GM20000 (cell line): Measurements from ENCODE around the gene LONRF3.
"Not testable (repeated sequence)": the region's sequence is repeated elsewhere in the genome, so short reads cannot be mapped to it uniquely, and the experiment has no call there.

ENCODE experiments used
- DNase-seq: peaks from one replicate; pipeline ENCODE4 v3.0.0; 2012; ENCODE audit warnings: low spot score
- CTCF ChIP-seq: IDR thresholded peaks from 2 replicates; pipeline ENCODE4 v1.5.1; 2012; ENCODE audit warnings: mild to moderate bottlenecking, control low read depth; ENCODE audit errors: extremely low read depth, missing control alignments

LONRF3 gene

GRCh38 chrX:118988911-118989310, 14.5 kb downstream of the LONRF3 start:
- no peak for TF ChIP-seq CTCF

GRCh38 chrX:118989886-118990285, 15.5 kb downstream of the LONRF3 start:
- DNase-seq: no peak
- TF ChIP-seq CTCF: no peak

More at GRCh38 chrX:118988911-118989310, 14.5 kb downstream of the LONRF3 start:
- DNase-seq: no peak

- no peak for TF ChIP-seq CTCF
- DNase-seq: no peak
These were observed 16.3 kb downstream of the LONRF3 start for GRCh38 chrX:118990512-118991227.

- DNase-seq: not testable (repeated sequence)
These were observed 18.2 kb downstream of the LONRF3 start for GRCh38 chrX:118992441-118993121.

GRCh38 chrX:119003462-119003861, 29.0 kb downstream of the LONRF3 start:
- no peak for TF ChIP-seq CTCF

GRCh38 chrX:119004920-119005524, 30.6 kb downstream of the LONRF3 start:
- peak; percentile 39 for DNase-seq
- TF ChIP-seq CTCF: peak; percentile 52

More at GRCh38 chrX:119003462-119003861, 29.0 kb downstream of the LONRF3 start:
- DNase-seq: no peak

DNA sequence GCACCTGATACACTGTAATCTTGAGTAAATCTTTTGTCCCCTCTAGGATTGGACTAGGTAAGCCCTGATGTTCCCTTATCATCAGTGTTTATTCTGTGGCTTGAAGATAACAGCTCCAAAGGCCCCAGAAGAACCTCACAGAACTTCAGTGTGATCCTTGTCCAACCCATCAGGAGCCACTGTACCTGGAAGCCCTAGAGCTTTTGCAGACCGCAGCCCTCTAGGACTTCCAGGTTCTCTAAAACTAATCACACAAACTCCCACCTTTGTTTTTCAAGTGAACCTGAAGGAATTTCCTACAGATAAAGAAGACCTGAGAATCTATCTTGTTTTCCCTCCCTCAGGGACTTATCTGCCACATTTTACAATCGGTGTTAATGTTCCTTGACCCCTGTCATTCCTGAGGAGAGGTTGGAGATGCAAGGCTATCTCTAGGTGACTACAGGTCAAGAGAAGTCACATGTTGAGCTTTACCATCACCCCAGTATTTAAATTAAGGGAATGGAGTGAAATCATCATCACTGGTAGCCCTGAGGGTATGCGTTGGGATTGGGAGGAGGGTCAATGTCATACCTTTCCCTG, 32.9 kb downstream of the LONRF3 start:
- DNase-seq: no peak
- TF ChIP-seq CTCF: no peak
